Measurements from ENCODE around the gene SVIL. TPM values are rescaled to one million over a fixed set of nuclear protein-coding genes. Genes with fewer than 3 reads are reported as not detected.

SVIL gene
- total and polyA plus RNA-seq, 4 donors = 3.1 to 26.0 (median 9.4) TPM

GRCh38 chr10:29603223-29603896, 31.4 kb downstream of the SVIL start (continued):
- TF ChIP-seq REST (IDR thresholded peaks at IDR 0.05) (no peak), MAX (IDR thresholded peaks at IDR 0.05) (no peak), JUND (IDR thresholded peaks at IDR 0.05) (no peak), NR2F2 (IDR thresholded peaks at IDR 0.05) (no peak), SP1 (IDR thresholded peaks at IDR 0.05) (no peak)

GRCh38 chr10:29600821-29601220, 34.0 kb downstream of the SVIL start:
- no peak for DNase-seq (ENCODE audit: low spot score)

More at GRCh38 chr10:29600821-29601220, 34.0 kb downstream of the SVIL start:
- Histone ChIP-seq H3K4me1 (ENCODE audit: control insufficient read depth in 4 of 4, insufficient read depth in 4 of 4, low read length in 3 of 4) (no peaks in the 10 kb centered on the region), H3K9me3 (ENCODE audit: control insufficient read depth in 4 of 4, low read length in 3 of 4) (no peaks in the 10 kb centered on the region), H3K9ac (ENCODE audit: low read depth in 1 of 2, low read length in 2 of 2) (no peak overlapping the region), H3K4me3 (ENCODE audit: low read depth in 1 of 3, low read length in 3 of 3) (no peak overlapping the region), H3K27me3 (ENCODE audit: control insufficient read depth in 4 of 4, insufficient read depth in 4 of 4, low read length in 3 of 4) (no peaks in the 10 kb centered on the region), H3K36me3 (ENCODE audit: control insufficient read depth in 4 of 4, insufficient read depth in 3 of 4, low read depth in 1 of 4, low read length in 3 of 4) (no peaks in the 10 kb centered on the region), H3K27ac (ENCODE audit: low read depth in 1 of 2, low read length in 2 of 2) (no peak overlapping the region)
- TF ChIP-seq HNF4A (conservative IDR thresholded peaks at IDR 0.05) (no peak), FOXA2 (IDR thresholded peaks at IDR 0.05) (no peak), TAF1 (conservative IDR thresholded peaks at IDR 0.05) (no peak), MAX (IDR thresholded peaks at IDR 0.05) (no peak), ZBTB33 (IDR thresholded peaks at IDR 0.05) (no peak), ATF3 (IDR thresholded peaks at IDR 0.05) (no peak), REST (IDR thresholded peaks at IDR 0.05) (no peak), RAD21 (IDR thresholded peaks at IDR 0.05) (no peak), EGR1 (IDR thresholded peaks at IDR 0.05; ENCODE audit: low read depth in 2 of 2) (no peak), JUND (IDR thresholded peaks at IDR 0.05) (no peak), RXRA (IDR thresholded peaks at IDR 0.05) (no peak), NR2F2 (IDR thresholded peaks at IDR 0.05) (no peak), GABPA (IDR thresholded peaks at IDR 0.05 in 1 of 2, conservative IDR thresholded peaks at IDR 0.05 in 1 of 2) (no peak), SP1 (IDR thresholded peaks at IDR 0.05) (no peak), YY1 (IDR thresholded peaks at IDR 0.05) (no peak), CTCF (IDR thresholded peaks at IDR 0.05; ENCODE audit: low read depth, low read length, missing input control) (no peak)
- 95% methylated on average over 6 of the region's 6 CpGs for WGBS
